ENCODE results near the gene CDHR3.

The CDHR3 gene

GRCh38 chr7:106029941-106030340 lies 66.9 kb downstream of the CDHR3 start:
- no peak for DNase-seq

- DNase-seq = peak; percentile 29
Observed at GRCh38 chr7:106031300-106032035, 68.4 kb downstream of the CDHR3 start.

- DNase-seq = no peak
Observed at GRCh38 chr7:106032295-106032694, 69.2 kb downstream of the CDHR3 start.

GRCh38 chr7:106033735-106034134 lies 70.7 kb downstream of the CDHR3 start:
- DNase-seq = no peak

GRCh38 chr7:106034383-106034782 lies 71.3 kb downstream of the CDHR3 start:
- no peak for DNase-seq

- DNase-seq = no peak
Observed at GRCh38 chr7:106035568-106035967, 72.5 kb downstream of the CDHR3 start.

GRCh38 chr7:106036004-106036403 lies 72.9 kb downstream of the CDHR3 start:
- DNase-seq = no peak

GRCh38 chr7:106037489-106038176 lies 74.6 kb downstream of the CDHR3 start:
- no peak for DNase-seq

GRCh38 chr7:106038289-106038688 lies 75.2 kb downstream of the CDHR3 start:
- no peak for DNase-seq

GRCh38 chr7:106038916-106039315 lies 75.9 kb downstream of the CDHR3 start:
- no peak for DNase-seq

GRCh38 chr7:106039486-106040060 lies 76.5 kb downstream of the CDHR3 start:
- DNase-seq = peak; percentile 45

GRCh38 chr7:106041140-106041717 lies 78.2 kb downstream of the CDHR3 start:
- DNase-seq = peak; percentile 41

- no peak for DNase-seq
Observed at GRCh38 chr7:106042196-106042611, 79.1 kb downstream of the CDHR3 start.

GRCh38 chr7:106045139-106045538 lies 82.1 kb downstream of the CDHR3 start:
- DNase-seq = no peak

GRCh38 chr7:106045586-106045985 lies 82.5 kb downstream of the CDHR3 start:
- no peak for DNase-seq

GRCh38 chr7:106047184-106047583 lies 84.1 kb downstream of the CDHR3 start:
- DNase-seq = no peak

GRCh38 chr7:106047818-106048705 lies 85.0 kb downstream of the CDHR3 start:
- DNase-seq = no peak

GRCh38 chr7:106048706-106049020 lies 85.6 kb downstream of the CDHR3 start:
- DNase-seq = no peak

GRCh38 chr7:106049139-106049752 lies 86.2 kb downstream of the CDHR3 start:
- DNase-seq = no peak

- no peak for DNase-seq
Observed at GRCh38 chr7:106050002-106050745, 87.1 kb downstream of the CDHR3 start.

GRCh38 chr7:106050746-106051117 lies 87.7 kb downstream of the CDHR3 start:
- DNase-seq = no peak
